HG02571 (cell line): ENCODE data around the gene BRD8.
"Not testable (repeated sequence)": the region's sequence is repeated elsewhere in the genome, so short reads cannot be mapped to it uniquely, and the experiment has no call there.

Source experiments
- ATAC-seq: cut with Tn5 transposase; IDR thresholded peaks from one replicate; pipeline ENCODE4 v1.9.1; 2021; ENCODE audit warnings: mild to moderate bottlenecking, moderate library complexity; ENCODE audit not compliant: unreplicated experiment

Gene BRD8

GRCh38 chr5:138178516-138179276 lies at the start of gene BRD8, which contains the start of gene KIF20A:
Gene BRD8, minus strand, starts transcription at chr5:138178630. Its CDS starts 16 bp downstream, at chr5:138178614.
Gene KIF20A, plus strand, starts transcription at chr5:138179112. Its CDS starts 569 bp downstream, at chr5:138179681.
- peak; percentile 89 for ATAC-seq

GRCh38 chr5:138226910-138227309 lies 48.5 kb upstream of the BRD8 start:
- no peak for ATAC-seq

GRCh38 chr5:138224712-138225111 lies 46.3 kb upstream of the BRD8 start:
- no peak for ATAC-seq

- ATAC-seq, result no peak
Observed at GRCh38 chr5:138223532-138223931, 45.1 kb upstream of the BRD8 start.

GRCh38 chr5:138216799-138217198 lies 38.4 kb upstream of the BRD8 start:
- no peak for ATAC-seq

- peak; percentile 97 for ATAC-seq
Observed at GRCh38 chr5:138213161-138214029, 35.0 kb upstream of the BRD8 start, which contains the start of gene CDC23. Gene CDC23, minus strand, starts transcription at chr5:138213323. Its CDS starts 11 bp downstream, at chr5:138213312.

- ATAC-seq, result peak; percentile 20
Observed at GRCh38 chr5:138212828-138213160, 34.4 kb upstream of the BRD8 start.

- no peak for ATAC-seq
Observed at GRCh38 chr5:138210985-138211384, 32.6 kb upstream of the BRD8 start.

- not testable (repeated sequence) for ATAC-seq
Observed at GRCh38 chr5:138193859-138194258, 15.4 kb upstream of the BRD8 start.

- ATAC-seq, result no peak
Observed at GRCh38 chr5:138192826-138193225, 14.4 kb upstream of the BRD8 start.

- no peak for ATAC-seq
Observed at GRCh38 chr5:138188626-138189025, 10.2 kb upstream of the BRD8 start.

GRCh38 chr5:138186002-138186447 lies 7.6 kb upstream of the BRD8 start:
- no peak for ATAC-seq

GRCh38 chr5:138182808-138183207 lies 4.4 kb upstream of the BRD8 start:
- no peak for ATAC-seq

GRCh38 chr5:138180841-138181240 lies 2.4 kb upstream of the BRD8 start:
- no peak for ATAC-seq

- no peak for ATAC-seq
Observed at GRCh38 chr5:138180183-138180782, 1.9 kb upstream of the BRD8 start.

GRCh38 chr5:138179277-138179857 lies 937 bp upstream of the BRD8 start:
- ATAC-seq, result no peak

- ATAC-seq, result no peak
Observed at GRCh38 chr5:138177941-138178515, 402 bp downstream of the BRD8 start.

GRCh38 chr5:138170299-138170698 lies 8.1 kb downstream of the BRD8 start:
- no peak for ATAC-seq

- no peak for ATAC-seq
Observed at GRCh38 chr5:138169124-138169523, 9.3 kb downstream of the BRD8 start.

GRCh38 chr5:138163721-138164120 lies 14.7 kb downstream of the BRD8 start:
- no peak for ATAC-seq

GRCh38 chr5:138160706-138161105 lies 17.7 kb downstream of the BRD8 start:
- ATAC-seq, result no peak
